Measurements from ENCODE around the gene APOL6. TPM values are rescaled to one million over a fixed set of nuclear protein-coding genes. Genes with fewer than 3 reads are reported as not detected.
"Not testable (repeated sequence)": the region's sequence is repeated elsewhere in the genome, so short reads cannot be mapped to it uniquely, and the experiment has no call there.

Gene APOL6
- total and polyA plus RNA-seq, 8 donors: 3.9 to 21.5 (median 8.7) TPM

- peaks cover 16 to 63% (median 48%) of the 10 kb centered on the region in 4 donors for H3K36me3 ChIP-seq
- H3K4me1 ChIP-seq: peaks cover 19 to 45% (median 25%) of the 10 kb centered on the region in 4 donors
- H3K27me3 ChIP-seq: no peaks in the 10 kb centered on the region
- peak overlapping the region in 4 of 5 donors; percentile 31 to 65 (median 61) for H3K27ac ChIP-seq
- peaks cover 0 to 13% (median 4%) of the 10 kb centered on the region in 4 donors for H3K9me3 ChIP-seq
- no peak overlapping the region for H3K4me3 ChIP-seq
- TF ChIP-seq CTCF (IDR thresholded peaks at IDR 0.05): no peak
- no peak for TF ChIP-seq POLR2A (IDR thresholded peaks at IDR 0.05)
- intact Hi-C loops (cut with DNase I; ENCODE audit: low total_unique reads): no loop called here
- WGBS, 5 donors: 60 to 71% (median 64%) methylated on average over 3 of the region's 3 CpGs
- no peak for DNase-seq
Measured at GRCh38 chr22:35663371-35663770, 15.1 kb downstream of the APOL6 start.

GRCh38 chr22:35664955-35665587 lies 16.8 kb downstream of the APOL6 start:
- no peak for DNase-seq
- TF ChIP-seq POLR2A (IDR thresholded peaks at IDR 0.05): no peak
- TF ChIP-seq EP300 (IDR thresholded peaks at IDR 0.05): no peak
- no peak overlapping the region for H3K27ac ChIP-seq
- intact Hi-C loops (cut with DNase I; ENCODE audit: low total_unique reads): no loop called here
- H3K27me3 ChIP-seq: no peaks in the 10 kb centered on the region
- H3K4me3 ChIP-seq: no peak overlapping the region
- H3K4me1 ChIP-seq: peaks cover 19 to 36% (median 25%) of the 10 kb centered on the region in 4 donors
- H3K36me3 ChIP-seq: peaks cover 3 to 46% (median 31%) of the 10 kb centered on the region in 4 donors
- 92 to 98% (median 97%) methylated on average over 5 of the region's 5 CpGs for WGBS, 5 donors
- peaks cover 0 to 13% (median 4%) of the 10 kb centered on the region in 4 donors for H3K9me3 ChIP-seq

- DNase-seq; H3K27ac ChIP-seq; intact Hi-C loops (cut with DNase I; ENCODE audit: low total_unique reads); H3K4me3 ChIP-seq; H3K27me3 ChIP-seq: not testable (repeated sequence)
- 85 to 96% (median 90%) methylated on average over 1 of the region's 1 CpG for WGBS, 5 donors
- peaks cover 0 to 32% (median 24%) of the 10 kb centered on the region in 4 donors for H3K36me3 ChIP-seq
- H3K9me3 ChIP-seq: peaks cover 0 to 13% (median 4%) of the 10 kb centered on the region in 4 donors
- H3K4me1 ChIP-seq: peaks cover 3 to 20% (median 12%) of the 10 kb centered on the region in 4 donors
Measured at GRCh38 chr22:35666699-35667098, 18.5 kb downstream of the APOL6 start.

GRCh38 chr22:35674335-35674734 lies 26.1 kb downstream of the APOL6 start:
- intact Hi-C loops (cut with DNase I; ENCODE audit: low total_unique reads): no loop called here
- H3K4me1 ChIP-seq: no peaks in the 10 kb centered on the region
- H3K27ac ChIP-seq: no peak overlapping the region
- H3K36me3 ChIP-seq: no peaks in the 10 kb centered on the region
- no peak overlapping the region for H3K4me3 ChIP-seq
- H3K9me3 ChIP-seq: peaks cover 0 to 11% (median 0%) of the 10 kb centered on the region in 4 donors
- H3K27me3 ChIP-seq: no peaks in the 10 kb centered on the region
- no peak for TF ChIP-seq POLR2A (IDR thresholded peaks at IDR 0.05)
- no peak for TF ChIP-seq POLR2AphosphoS5 (IDR thresholded peaks at IDR 0.05)
- TF ChIP-seq CTCF (IDR thresholded peaks at IDR 0.05): no peak
- TF ChIP-seq EP300 (IDR thresholded peaks at IDR 0.05): no peak
- no peak for DNase-seq

- intact Hi-C loops (cut with DNase I; ENCODE audit: low total_unique reads); H3K27ac ChIP-seq; H3K36me3 ChIP-seq; H3K27me3 ChIP-seq; DNase-seq; H3K4me3 ChIP-seq; H3K4me1 ChIP-seq: not testable (repeated sequence)
- H3K9me3 ChIP-seq: peaks cover 0 to 11% (median 0%) of the 10 kb centered on the region in 4 donors
- 35 to 90% (median 56%) methylated on average over 1 of the region's 1 CpG for WGBS, 5 donors
Measured at GRCh38 chr22:35676065-35676464, 27.8 kb downstream of the APOL6 start.

GRCh38 chr22:35677460-35678187 lies 29.4 kb downstream of the APOL6 start:
- intact Hi-C loops (cut with DNase I; ENCODE audit: low total_unique reads): no loop called here
- H3K9me3 ChIP-seq: peaks cover 0 to 11% (median 0%) of the 10 kb centered on the region in 4 donors
- no peak overlapping the region for H3K4me3 ChIP-seq
- H3K27ac ChIP-seq: no peak overlapping the region
- TF ChIP-seq POLR2AphosphoS5 (IDR thresholded peaks at IDR 0.05) (no peak), EP300 (IDR thresholded peaks at IDR 0.05) (no peak), POLR2A (IDR thresholded peaks at IDR 0.05) (no peak), CTCF (IDR thresholded peaks at IDR 0.05) (no peak)
- no peaks in the 10 kb centered on the region for H3K4me1 ChIP-seq
- H3K27me3 ChIP-seq: no peaks in the 10 kb centered on the region
- no peak for DNase-seq
- H3K36me3 ChIP-seq: no peaks in the 10 kb centered on the region
- 76 to 82% (median 80%) methylated on average over 7 of the region's 7 CpGs for WGBS, 5 donors
